ENCODE data around the gene TBCD. TPM values are rescaled to one million over a fixed set of nuclear protein-coding genes. Genes with fewer than 3 reads are reported as not detected.

Gene TBCD
- total RNA-seq, 1 donor from 2014 or later = 31.8 TPM

- H3K36me3 Mint-ChIP-seq (ENCODE audit: low read depth, unreplicated experiment) = no peaks in the 10 kb centered on the region
- peak overlapping the region; percentile 54 for H3K4me3 Mint-ChIP-seq (ENCODE audit: unreplicated experiment)
- Histone ChIP-seq H3K9me3 (ENCODE audit: insufficient read depth, low read depth, low read length) (no peaks in the 10 kb centered on the region), H3K9ac (ENCODE audit: low read length) (no peak overlapping the region), H3K27me3 (ENCODE audit: insufficient read depth, low read length) (no peaks in the 10 kb centered on the region), H3K79me2 (ENCODE audit: insufficient read depth, low read length) (peaks cover 43% of the 10 kb centered on the region), H2AFZ (ENCODE audit: low read depth, low read length) (peak overlapping the region; percentile 31), H3K4me2 (ENCODE audit: low read length) (peak overlapping the region; percentile 35), H3K27ac (ENCODE audit: low read depth, low read length) (no peak overlapping the region), H3K36me3 (ENCODE audit: insufficient read depth, low read length) (peaks cover 2% of the 10 kb centered on the region), H3K4me1 (ENCODE audit: insufficient read depth, low read length) (peaks cover 6% of the 10 kb centered on the region), H3K4me3 (ENCODE audit: insufficient read depth, low read depth, low read length) (no peak overlapping the region), H4K20me1 (ENCODE audit: insufficient read depth, low read length) (peaks cover 31% of the 10 kb centered on the region)
- H3K27ac Mint-ChIP-seq (ENCODE audit: unreplicated experiment) = peak overlapping the region; percentile 50
- DNase-seq (ENCODE audit: low read depth) (peak; percentile 47), FAIRE-seq (no peak)
- no peaks in the 10 kb centered on the region for H3K27me3 Mint-ChIP-seq (ENCODE audit: low read depth, unreplicated experiment)
- no peaks in the 10 kb centered on the region for H3K4me1 Mint-ChIP-seq (ENCODE audit: low read depth, unreplicated experiment)
- H3K9me3 Mint-ChIP-seq (ENCODE audit: unreplicated experiment) = no peaks in the 10 kb centered on the region
- TF ChIP-seq EZH2 (IDR thresholded peaks at IDR 0.05; ENCODE audit: insufficient read depth, low read length) (no peak), CTCF (IDR thresholded peaks at IDR 0.05; ENCODE audit: insufficient read depth, low read depth, low read length) (no peak)
These were observed 2.7 kb downstream of the TBCD start for GRCh38 chr17:82754297-82755208.

GRCh38 chr17:82756166-82756565 lies 4.3 kb downstream of the TBCD start:
- Histone ChIP-seq H3K4me3 (ENCODE audit: insufficient read depth, low read depth, low read length) (no peak overlapping the region), H3K4me2 (ENCODE audit: low read length) (no peak overlapping the region), H3K4me1 (ENCODE audit: insufficient read depth, low read length) (peaks cover 6% of the 10 kb centered on the region), H3K27me3 (ENCODE audit: insufficient read depth, low read length) (no peaks in the 10 kb centered on the region), H3K9ac (ENCODE audit: low read length) (no peak overlapping the region), H3K9me3 (ENCODE audit: insufficient read depth, low read depth, low read length) (no peaks in the 10 kb centered on the region), H3K36me3 (ENCODE audit: insufficient read depth, low read length) (peaks cover 2% of the 10 kb centered on the region), H2AFZ (ENCODE audit: low read depth, low read length) (no peak overlapping the region), H4K20me1 (ENCODE audit: insufficient read depth, low read length) (peaks cover 31% of the 10 kb centered on the region), H3K27ac (ENCODE audit: low read depth, low read length) (no peak overlapping the region), H3K79me2 (ENCODE audit: insufficient read depth, low read length) (peaks cover 47% of the 10 kb centered on the region)
- Mint-ChIP-seq H3K4me1 (ENCODE audit: low read depth, unreplicated experiment) (no peaks in the 10 kb centered on the region), H3K4me3 (ENCODE audit: unreplicated experiment) (no peak overlapping the region), H3K27me3 (ENCODE audit: low read depth, unreplicated experiment) (no peaks in the 10 kb centered on the region), H3K9me3 (ENCODE audit: unreplicated experiment) (no peaks in the 10 kb centered on the region), H3K27ac (ENCODE audit: unreplicated experiment) (no peak overlapping the region), H3K36me3 (ENCODE audit: low read depth, unreplicated experiment) (peaks cover 4% of the 10 kb centered on the region)
- TF ChIP-seq CTCF (IDR thresholded peaks at IDR 0.05; ENCODE audit: insufficient read depth, low read depth, low read length) (no peak), EZH2 (IDR thresholded peaks at IDR 0.05; ENCODE audit: insufficient read depth, low read length) (no peak)
- no peak for FAIRE-seq
- no peak for DNase-seq (ENCODE audit: low read depth)

GRCh38 chr17:82765371-82765770 lies 13.5 kb downstream of the TBCD start:
- peaks cover 9% of the 10 kb centered on the region for H3K36me3 ChIP-seq (ENCODE audit: insufficient read depth, low read length)
- DNase-seq (ENCODE audit: low read depth) (no peak), FAIRE-seq (no peak)
- Mint-ChIP-seq H3K4me3 (ENCODE audit: unreplicated experiment) (no peak overlapping the region), H3K4me1 (ENCODE audit: low read depth, unreplicated experiment) (no peaks in the 10 kb centered on the region), H3K36me3 (ENCODE audit: low read depth, unreplicated experiment) (peaks cover 16% of the 10 kb centered on the region), H3K27me3 (ENCODE audit: low read depth, unreplicated experiment) (no peaks in the 10 kb centered on the region), H3K9me3 (ENCODE audit: unreplicated experiment) (no peaks in the 10 kb centered on the region), H3K27ac (ENCODE audit: unreplicated experiment) (peak overlapping the region; percentile 10)
- TF ChIP-seq CTCF (IDR thresholded peaks at IDR 0.05; ENCODE audit: insufficient read depth, low read depth, low read length) (no peak), EZH2 (IDR thresholded peaks at IDR 0.05; ENCODE audit: insufficient read depth, low read length) (no peak)
- peaks cover 7% of the 10 kb centered on the region for H4K20me1 ChIP-seq (ENCODE audit: insufficient read depth, low read length)
- H3K79me2 ChIP-seq (ENCODE audit: insufficient read depth, low read length) = peaks cover 9% of the 10 kb centered on the region
- H3K27ac ChIP-seq (ENCODE audit: low read depth, low read length) = no peak overlapping the region
- no peak overlapping the region for H2AFZ ChIP-seq (ENCODE audit: low read depth, low read length)
- H3K4me1 ChIP-seq (ENCODE audit: insufficient read depth, low read length) = no peaks in the 10 kb centered on the region
- H3K4me2 ChIP-seq (ENCODE audit: low read length) = no peak overlapping the region
- H3K9ac ChIP-seq (ENCODE audit: low read length) = no peak overlapping the region
- no peaks in the 10 kb centered on the region for H3K9me3 ChIP-seq (ENCODE audit: insufficient read depth, low read depth, low read length)
- no peaks in the 10 kb centered on the region for H3K27me3 ChIP-seq (ENCODE audit: insufficient read depth, low read length)
- H3K4me3 ChIP-seq (ENCODE audit: insufficient read depth, low read depth, low read length) = no peak overlapping the region
